ENCODE measurements around the gene SKI.

GRCh38 chr1:2202008-2202575, 26.0 kb upstream of the SKI start:
- TF ChIP-seq, protein P1, sequence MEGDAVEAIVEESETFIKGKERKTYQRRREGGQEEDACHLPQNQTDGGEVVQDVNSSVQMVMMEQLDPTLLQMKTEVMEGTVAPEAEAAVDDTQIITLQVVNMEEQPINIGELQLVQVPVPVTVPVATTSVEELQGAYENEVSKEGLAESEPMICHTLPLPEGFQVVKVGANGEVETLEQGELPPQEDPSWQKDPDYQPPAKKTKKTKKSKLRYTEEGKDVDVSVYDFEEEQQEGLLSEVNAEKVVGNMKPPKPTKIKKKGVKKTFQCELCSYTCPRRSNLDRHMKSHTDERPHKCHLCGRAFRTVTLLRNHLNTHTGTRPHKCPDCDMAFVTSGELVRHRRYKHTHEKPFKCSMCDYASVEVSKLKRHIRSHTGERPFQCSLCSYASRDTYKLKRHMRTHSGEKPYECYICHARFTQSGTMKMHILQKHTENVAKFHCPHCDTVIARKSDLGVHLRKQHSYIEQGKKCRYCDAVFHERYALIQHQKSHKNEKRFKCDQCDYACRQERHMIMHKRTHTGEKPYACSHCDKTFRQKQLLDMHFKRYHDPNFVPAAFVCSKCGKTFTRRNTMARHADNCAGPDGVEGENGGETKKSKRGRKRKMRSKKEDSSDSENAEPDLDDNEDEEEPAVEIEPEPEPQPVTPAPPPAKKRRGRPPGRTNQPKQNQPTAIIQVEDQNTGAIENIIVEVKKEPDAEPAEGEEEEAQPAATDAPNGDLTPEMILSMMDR (IDR thresholded peaks at IDR 0.05; ENCODE audit: low read depth, low read length, poor library complexity, severe bottlenecking): no peak
- TF ChIP-seq EZH2phosphoT487 (IDR thresholded peaks at IDR 0.05; ENCODE audit: borderline replicate concordance, low read length): no peak
